ENCODE data around the gene TTLL5.

- TF ChIP-seq CTCF (IDR thresholded peaks at IDR 0.05; ENCODE audit: low read depth, low read length, poor library complexity, severe bottlenecking) (no peak), EZH2phosphoT487 (IDR thresholded peaks at IDR 0.05; ENCODE audit: borderline replicate concordance, low read length) (no peak)
Observed at GRCh38 chr14:75960231-75960630, 299.2 kb downstream of the TTLL5 start.

Data from DOHH2 (cell line).